ENCODE results near the gene PRAME. TPM values are rescaled to one million over a fixed set of nuclear protein-coding genes. Genes with fewer than 3 reads are reported as not detected.

The PRAME gene
- total RNA-seq, 1 experiment from 2014 or later: not detected

DNA sequence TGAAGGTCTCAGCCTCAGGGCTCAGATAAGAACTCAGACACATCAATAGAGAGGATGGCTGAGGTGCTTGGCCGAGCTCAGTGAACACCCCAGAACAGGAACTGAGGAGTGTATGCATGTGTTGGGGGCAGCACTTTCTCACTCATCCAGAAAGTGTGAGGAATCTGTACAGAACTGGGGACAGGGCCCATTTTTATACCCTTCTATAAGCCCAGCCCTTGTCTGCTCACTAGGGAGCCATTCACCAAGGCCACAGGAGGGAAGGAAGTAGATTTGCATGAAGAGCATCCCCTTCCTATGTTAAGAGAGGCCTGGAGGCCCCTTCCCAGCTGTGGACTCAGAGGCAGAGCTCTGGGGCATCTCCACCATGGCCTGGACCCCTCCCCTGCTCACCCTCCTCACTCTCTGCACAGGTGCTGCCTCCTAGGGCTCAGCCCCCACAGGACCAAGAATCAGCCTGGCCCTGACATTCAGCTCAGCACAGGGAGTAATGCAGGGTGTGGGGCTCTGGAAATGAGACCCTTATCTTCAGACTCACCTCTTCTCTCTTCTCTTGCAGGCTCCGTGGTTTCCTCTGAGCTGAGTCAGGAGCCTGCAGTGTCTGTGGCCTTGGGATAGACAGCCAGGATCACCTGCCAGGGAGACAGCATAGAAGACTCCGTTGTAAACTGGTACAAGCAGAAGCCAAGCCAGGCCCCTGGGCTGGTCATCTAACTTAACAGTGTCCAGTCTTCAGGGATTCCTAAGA, 45.4 kb upstream of the PRAME start:
- Histone ChIP-seq H3F3A (ENCODE audit: insufficient read depth, low read depth) (no peaks in the 10 kb centered on the region), H3K4me3 (no peak overlapping the region), H3K9me3 (ENCODE audit: insufficient read depth, low read depth) (no peaks in the 10 kb centered on the region), H3K27me3 (ENCODE audit: insufficient read depth, low read depth) (peaks cover 14% of the 10 kb centered on the region), H4K20me1 (ENCODE audit: insufficient read depth) (no peaks in the 10 kb centered on the region), H2AFZ (no peak overlapping the region), H3K27ac (no peak overlapping the region), H3K36me3 (ENCODE audit: low read depth) (no peaks in the 10 kb centered on the region), H3K4me2 (no peak overlapping the region), H3K9me2 (ENCODE audit: insufficient read depth) (no peaks in the 10 kb centered on the region), H3K4me1 (replicated peaks; ENCODE audit: insufficient read depth) (no peaks in the 10 kb centered on the region), H3K79me2 (ENCODE audit: low read depth) (no peaks in the 10 kb centered on the region)
- intact Hi-C loops (cut with micrococcal nuclease; ENCODE audit: unreplicated experiment): no loop called here
- no TSS peak for BruUV-seq (replicated peaks)
- DNase-seq: no peak
- CTCF ChIA-PET: no interaction called here
- POLR2A ChIA-PET (ENCODE audit: unreplicated experiment): no interaction called here
- no peak for TF ChIP-seq EZH2 (IDR thresholded peaks at IDR 0.05; ENCODE audit: low read depth)
- TF ChIP-seq, protein P1, sequence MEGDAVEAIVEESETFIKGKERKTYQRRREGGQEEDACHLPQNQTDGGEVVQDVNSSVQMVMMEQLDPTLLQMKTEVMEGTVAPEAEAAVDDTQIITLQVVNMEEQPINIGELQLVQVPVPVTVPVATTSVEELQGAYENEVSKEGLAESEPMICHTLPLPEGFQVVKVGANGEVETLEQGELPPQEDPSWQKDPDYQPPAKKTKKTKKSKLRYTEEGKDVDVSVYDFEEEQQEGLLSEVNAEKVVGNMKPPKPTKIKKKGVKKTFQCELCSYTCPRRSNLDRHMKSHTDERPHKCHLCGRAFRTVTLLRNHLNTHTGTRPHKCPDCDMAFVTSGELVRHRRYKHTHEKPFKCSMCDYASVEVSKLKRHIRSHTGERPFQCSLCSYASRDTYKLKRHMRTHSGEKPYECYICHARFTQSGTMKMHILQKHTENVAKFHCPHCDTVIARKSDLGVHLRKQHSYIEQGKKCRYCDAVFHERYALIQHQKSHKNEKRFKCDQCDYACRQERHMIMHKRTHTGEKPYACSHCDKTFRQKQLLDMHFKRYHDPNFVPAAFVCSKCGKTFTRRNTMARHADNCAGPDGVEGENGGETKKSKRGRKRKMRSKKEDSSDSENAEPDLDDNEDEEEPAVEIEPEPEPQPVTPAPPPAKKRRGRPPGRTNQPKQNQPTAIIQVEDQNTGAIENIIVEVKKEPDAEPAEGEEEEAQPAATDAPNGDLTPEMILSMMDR (conservative IDR thresholded peaks at IDR 0.05): no peak

GRCh38 chr22:22603470-22603947, 44.4 kb upstream of the PRAME start:
- Histone ChIP-seq H3K4me2 (no peak overlapping the region), H3F3A (ENCODE audit: insufficient read depth, low read depth) (no peaks in the 10 kb centered on the region), H3K9me2 (ENCODE audit: insufficient read depth) (no peaks in the 10 kb centered on the region), H3K27ac (no peak overlapping the region), H3K4me3 (no peak overlapping the region), H4K20me1 (ENCODE audit: insufficient read depth) (no peaks in the 10 kb centered on the region), H3K79me2 (ENCODE audit: low read depth) (no peaks in the 10 kb centered on the region), H3K27me3 (ENCODE audit: insufficient read depth, low read depth) (peaks cover 24% of the 10 kb centered on the region), H3K9me3 (ENCODE audit: insufficient read depth, low read depth) (no peaks in the 10 kb centered on the region), H3K36me3 (ENCODE audit: low read depth) (no peaks in the 10 kb centered on the region), H2AFZ (no peak overlapping the region), H3K4me1 (replicated peaks; ENCODE audit: insufficient read depth) (no peaks in the 10 kb centered on the region)
- POLR2A ChIA-PET (ENCODE audit: unreplicated experiment): no interaction called here
- BruUV-seq (replicated peaks): no TSS peak
- CTCF ChIA-PET: no interaction called here
- intact Hi-C loops (cut with micrococcal nuclease; ENCODE audit: unreplicated experiment): no loop called here
- DNase-seq: no peak
- TF ChIP-seq, protein P1 (conservative IDR thresholded peaks at IDR 0.05): no peak
- no peak for TF ChIP-seq EZH2 (IDR thresholded peaks at IDR 0.05; ENCODE audit: low read depth)

GRCh38 chr22:22600531-22601261, 41.6 kb upstream of the PRAME start:
- H2AFZ ChIP-seq: no peak overlapping the region
- BruUV-seq (replicated peaks): no TSS peak
- no peaks in the 10 kb centered on the region for H3K36me3 ChIP-seq (ENCODE audit: low read depth)
- H3K4me1 ChIP-seq (replicated peaks; ENCODE audit: insufficient read depth): no peaks in the 10 kb centered on the region
- intact Hi-C loops (cut with micrococcal nuclease; ENCODE audit: unreplicated experiment): no loop called here
- H3K4me2 ChIP-seq: no peak overlapping the region
- H3K79me2 ChIP-seq (ENCODE audit: low read depth): no peaks in the 10 kb centered on the region
- TF ChIP-seq EZH2 (IDR thresholded peaks at IDR 0.05; ENCODE audit: low read depth): no peak
- TF ChIP-seq, protein P1 (conservative IDR thresholded peaks at IDR 0.05): no peak
- H3K27me3 ChIP-seq (ENCODE audit: insufficient read depth, low read depth): peaks cover 33% of the 10 kb centered on the region
- DNase-seq: no peak
- ChIA-PET CTCF (no interaction called here), POLR2A (ENCODE audit: unreplicated experiment) (no interaction called here)
- H3K4me3 ChIP-seq: no peak overlapping the region
- H3F3A ChIP-seq (ENCODE audit: insufficient read depth, low read depth): no peaks in the 10 kb centered on the region
- H3K9me2 ChIP-seq (ENCODE audit: insufficient read depth): no peaks in the 10 kb centered on the region
- H3K27ac ChIP-seq: no peak overlapping the region
- H3K9me3 ChIP-seq (ENCODE audit: insufficient read depth, low read depth): no peaks in the 10 kb centered on the region
- no peaks in the 10 kb centered on the region for H4K20me1 ChIP-seq (ENCODE audit: insufficient read depth)
